Lower lobe of right lung (tissue), 2 donors: Measurements from ENCODE around the gene DMBX1. TPM values are rescaled to one million over a fixed set of nuclear protein-coding genes. Genes with fewer than 3 reads are reported as not detected.

Experiments
- ATAC-seq, 2 donors: fragments of 200-7000 bp; cut with Tn5 transposase; one replicate each; pipeline ENCODE4 v1.9.1; 2020 to 2022; ENCODE audit warnings: mild to moderate bottlenecking in 2 of 2, moderate library complexity in 2 of 2
- DNase-seq: peaks from one replicate; pipeline ENCODE4 v3.0.0-alpha.2; 2020
- H3K27ac ChIP-seq: fragments of 200-600 bp; one replicate; pipeline ENCODE4 v1.8.0; 2022
- H3K27me3 ChIP-seq: fragments of 200-600 bp; one replicate; pipeline ENCODE4 v1.8.0; 2022; ENCODE audit warnings: low read depth
- H3K36me3 ChIP-seq: fragments of 200-600 bp; one replicate; pipeline ENCODE4 v1.8.0; 2022; ENCODE audit warnings: mild to moderate bottlenecking
- H3K4me1 ChIP-seq: fragments of 200-600 bp; one replicate; pipeline ENCODE4 v1.8.0; 2022
- H3K4me3 ChIP-seq: fragments of 200-600 bp; one replicate; pipeline ENCODE4 v1.8.0; 2022; ENCODE audit warnings: mild to moderate bottlenecking
- H3K9me3 ChIP-seq: fragments of 200-600 bp; one replicate; pipeline ENCODE4 v1.8.0; 2022
- CTCF ChIP-seq: fragments of 200-600 bp; IDR thresholded peaks from one replicate; pipeline ENCODE4 v1.8.0; 2022; ENCODE audit warnings: antibody characterized with exemption, mild to moderate bottlenecking
- intact Hi-C: fragments of 100-400 bp; cut with DNase I; formaldehyde crosslinking; loops from one replicate; pipeline ENCODE4 v1.11.0; 2022
- total RNA-seq: library from RNA; stranded (reverse); fragmentation: NEBNext Ultra II Directional; extraction: Animal tissue kit (Norgen Biotek cat#: 25700); gene quantifications from one replicate; pipeline ENCODE4 v1.2.1, GENCODE V29; 2021
- donor health status: DM: no; HTN: yes; CAD: no; lungs with severe emphysema.

DMBX1 gene
- total RNA-seq, 1 donor from 2014 or later, result not detected

- Histone ChIP-seq H3K4me1 (peaks cover 21% of the 10 kb centered on the region), H3K9me3 (no peaks in the 10 kb centered on the region), H3K27me3 (peaks cover 82% of the 10 kb centered on the region), H3K36me3 (no peaks in the 10 kb centered on the region), H3K27ac (no peak overlapping the region), H3K4me3 (no peak overlapping the region)
- DNase-seq (no peak), ATAC-seq (no peak)
- intact Hi-C loops, result no loop called here
- no peak for TF ChIP-seq CTCF
These were observed 3.1 kb upstream of the DMBX1 start for GRCh38 chr1:46486432-46487015.

DNA sequence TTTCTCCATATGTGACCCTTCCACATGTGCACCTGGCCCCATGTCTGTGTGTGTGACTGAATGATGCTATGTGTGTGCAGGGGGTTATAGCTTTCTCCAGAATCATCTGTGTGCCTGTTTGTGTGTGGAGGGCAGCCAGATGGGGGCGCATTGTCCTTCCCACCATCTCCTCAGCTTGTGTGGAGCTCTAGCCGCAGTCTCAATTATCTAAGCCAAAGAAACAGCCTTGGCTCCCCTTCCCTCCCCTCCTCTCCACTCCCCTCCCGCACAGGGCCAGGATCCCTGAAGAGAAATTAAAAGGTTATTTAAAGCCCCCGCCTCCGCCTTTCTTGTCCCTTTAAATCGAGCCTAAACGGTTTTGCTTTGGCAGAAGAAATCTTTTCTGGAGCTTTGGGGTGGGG lies 1.8 kb upstream of the DMBX1 start:
- DNase-seq (no peak), ATAC-seq (no peak)
- Histone ChIP-seq H3K27ac (no peak overlapping the region), H3K4me3 (no peak overlapping the region), H3K27me3 (peaks cover 95% of the 10 kb centered on the region), H3K4me1 (peaks cover 21% of the 10 kb centered on the region), H3K36me3 (no peaks in the 10 kb centered on the region), H3K9me3 (no peaks in the 10 kb centered on the region)
- intact Hi-C loops, result no loop called here
- TF ChIP-seq CTCF, result no peak

DNA sequence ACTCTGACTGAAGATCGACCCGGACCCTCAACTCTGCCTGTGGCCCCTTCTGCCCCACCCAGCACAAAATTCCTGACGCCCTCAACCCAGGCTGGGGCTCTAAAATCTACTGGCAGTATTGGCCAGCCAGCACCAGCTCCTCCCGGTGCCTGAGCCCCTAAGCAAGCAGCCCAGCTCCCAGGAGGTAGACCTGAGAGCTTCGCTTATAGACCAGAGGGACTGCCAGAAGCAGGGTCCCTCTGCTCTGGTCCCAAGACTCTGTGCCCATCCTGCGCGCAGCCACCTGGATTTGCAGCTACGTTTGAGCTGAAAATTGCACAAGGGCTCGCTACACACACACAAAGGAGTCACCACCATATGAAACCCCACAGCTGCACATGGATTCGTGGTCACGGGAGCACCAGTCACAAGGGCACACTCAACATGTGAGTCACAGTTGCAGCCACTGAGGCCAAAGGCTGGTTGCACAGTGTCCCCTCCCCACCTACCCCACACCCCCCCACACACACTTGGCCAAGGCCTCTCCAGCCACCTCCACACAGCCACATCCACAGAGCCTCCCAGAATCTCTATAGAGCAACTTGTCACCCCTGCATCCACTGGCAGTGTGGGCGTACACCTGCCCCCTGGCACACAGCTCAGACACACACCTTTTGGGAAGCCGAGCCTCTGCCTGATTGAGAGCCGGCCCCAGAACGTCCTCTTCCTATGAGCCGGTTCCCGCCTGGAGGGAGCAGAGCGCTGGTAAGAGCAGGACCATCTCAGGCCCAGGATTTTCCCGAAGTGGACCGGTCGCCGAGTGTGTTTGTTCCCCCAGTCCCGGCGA lies 1.1 kb upstream of the DMBX1 start:
- peak in 1 of 2 donors; percentile 15 for ATAC-seq
- TF ChIP-seq CTCF, result no peak
- Histone ChIP-seq H3K27me3 (peaks cover 96% of the 10 kb centered on the region), H3K4me3 (peak overlapping the region; percentile 45), H3K4me1 (peaks cover 21% of the 10 kb centered on the region), H3K36me3 (no peaks in the 10 kb centered on the region), H3K27ac (no peak overlapping the region), H3K9me3 (no peaks in the 10 kb centered on the region)
- intact Hi-C loops, result no loop called here
- no peak for DNase-seq

DNA sequence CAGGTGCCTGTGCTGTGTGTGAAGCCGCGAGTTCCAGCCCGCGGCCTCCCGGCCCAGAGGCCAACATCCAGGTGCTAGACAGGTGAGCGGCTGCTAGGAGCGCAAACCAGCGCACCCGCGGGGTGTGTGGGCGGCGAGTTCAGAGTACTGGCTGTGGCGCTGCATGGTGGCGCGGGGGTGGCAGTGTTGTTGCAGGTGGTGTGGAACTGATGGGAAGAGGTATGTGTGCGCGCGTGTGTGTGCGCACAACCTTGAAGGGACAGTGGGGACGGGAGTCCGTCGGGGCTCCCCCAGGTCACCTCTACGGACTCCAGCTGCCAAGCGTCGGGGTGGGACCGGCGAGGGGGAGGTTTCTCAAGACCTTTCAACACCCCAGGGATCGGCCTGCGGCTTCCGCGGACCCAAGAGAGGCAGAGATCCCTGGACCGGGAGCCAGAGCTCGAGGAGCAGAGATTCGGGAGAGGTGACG lies 433 bp upstream of the DMBX1 start:
- peaks cover 99% of the 10 kb centered on the region for H3K27me3 ChIP-seq
- H3K27ac ChIP-seq, result no peak overlapping the region
- no peaks in the 10 kb centered on the region for H3K9me3 ChIP-seq
- H3K36me3 ChIP-seq, result no peaks in the 10 kb centered on the region
- H3K4me3 ChIP-seq, result peak overlapping the region; percentile 45
- ATAC-seq (peak; percentile 18 to 55), DNase-seq (no peak)
- intact Hi-C loops, result no loop called here
- no peak for TF ChIP-seq CTCF
- H3K4me1 ChIP-seq, result peaks cover 21% of the 10 kb centered on the region

DNA sequence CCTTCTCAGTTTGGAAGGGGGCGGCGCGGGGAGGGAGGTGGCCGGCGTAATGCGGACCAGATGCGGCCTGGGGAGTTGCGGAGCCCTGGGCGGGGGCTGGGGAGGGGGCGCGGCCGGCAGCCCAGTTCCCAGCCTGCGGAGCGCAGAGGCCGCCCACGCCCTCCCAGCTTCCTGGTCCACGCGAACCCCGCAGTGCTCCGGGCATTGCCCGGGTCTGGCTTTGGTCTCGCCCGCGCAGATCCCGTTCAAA lies 695 bp downstream of the DMBX1 start:
- Histone ChIP-seq H3K36me3 (no peaks in the 10 kb centered on the region), H3K27ac (no peak overlapping the region), H3K9me3 (no peaks in the 10 kb centered on the region), H3K27me3 (peaks cover 99% of the 10 kb centered on the region), H3K4me3 (peak overlapping the region; percentile 45), H3K4me1 (peaks cover 21% of the 10 kb centered on the region)
- no peak for DNase-seq
- intact Hi-C loops, result no loop called here
- TF ChIP-seq CTCF, result no peak
- no peak for ATAC-seq
